MM.1S (cell line): Measurements from ENCODE around the gene FANCE.

ENCODE experiments used
- EZH2 ChIP-seq: fragments of 300-600 bp; sonication (generic); optimal IDR thresholded peaks from 2 replicates; pipeline ENCODE3; 2017; ENCODE audit warnings: low read depth, mild to moderate bottlenecking, antibody characterized with exemption, low read length, mixed read lengths
- EZH2phosphoT487 ChIP-seq: fragments of 300-600 bp; sonication (generic); IDR thresholded peaks from 2 replicates; pipeline ENCODE4 v1.6.1; 2018; ENCODE audit warnings: antibody characterized with exemption, low read length
- TF ChIP-seq, protein P1 (sequence below): fragments of 300-600 bp; sonication (generic); IDR thresholded peaks from 2 replicates; pipeline ENCODE4 v1.5.1; 2016; ENCODE audit warnings: antibody characterized with exemption, low read length, mixed read lengths

DNA sequence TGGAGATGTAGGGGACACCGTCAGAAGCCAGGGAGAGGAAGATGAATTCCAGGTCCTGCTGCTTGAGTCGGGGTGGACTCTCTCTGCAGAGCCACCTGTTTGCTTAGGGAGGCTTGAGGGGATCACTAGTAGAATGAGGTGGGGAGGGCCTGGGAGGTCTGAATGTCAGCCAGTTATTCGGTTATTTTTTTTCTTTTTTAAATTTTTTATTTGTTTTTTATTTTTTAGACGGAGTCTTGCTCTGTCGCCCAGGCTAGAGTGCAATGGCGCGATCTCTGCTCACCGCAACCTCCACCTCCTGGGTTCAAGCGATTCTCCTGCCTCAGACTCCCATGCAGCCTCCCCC, 36.4 kb downstream of the FANCE start:
- TF ChIP-seq, protein P1, sequence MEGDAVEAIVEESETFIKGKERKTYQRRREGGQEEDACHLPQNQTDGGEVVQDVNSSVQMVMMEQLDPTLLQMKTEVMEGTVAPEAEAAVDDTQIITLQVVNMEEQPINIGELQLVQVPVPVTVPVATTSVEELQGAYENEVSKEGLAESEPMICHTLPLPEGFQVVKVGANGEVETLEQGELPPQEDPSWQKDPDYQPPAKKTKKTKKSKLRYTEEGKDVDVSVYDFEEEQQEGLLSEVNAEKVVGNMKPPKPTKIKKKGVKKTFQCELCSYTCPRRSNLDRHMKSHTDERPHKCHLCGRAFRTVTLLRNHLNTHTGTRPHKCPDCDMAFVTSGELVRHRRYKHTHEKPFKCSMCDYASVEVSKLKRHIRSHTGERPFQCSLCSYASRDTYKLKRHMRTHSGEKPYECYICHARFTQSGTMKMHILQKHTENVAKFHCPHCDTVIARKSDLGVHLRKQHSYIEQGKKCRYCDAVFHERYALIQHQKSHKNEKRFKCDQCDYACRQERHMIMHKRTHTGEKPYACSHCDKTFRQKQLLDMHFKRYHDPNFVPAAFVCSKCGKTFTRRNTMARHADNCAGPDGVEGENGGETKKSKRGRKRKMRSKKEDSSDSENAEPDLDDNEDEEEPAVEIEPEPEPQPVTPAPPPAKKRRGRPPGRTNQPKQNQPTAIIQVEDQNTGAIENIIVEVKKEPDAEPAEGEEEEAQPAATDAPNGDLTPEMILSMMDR: no peak
- TF ChIP-seq EZH2: no peak
- TF ChIP-seq EZH2phosphoT487: no peak
